Hepatocyte (in vitro differentiated cells): ENCODE data around the gene VASH2. TPM values are rescaled to one million over a fixed set of nuclear protein-coding genes. Genes with fewer than 3 reads are reported as not detected.
"Not testable (repeated sequence)": the region's sequence is repeated elsewhere in the genome, so short reads cannot be mapped to it uniquely, and the experiment has no call there.

ENCODE experiments used
- DNase-seq: peaks from one replicate; pipeline ENCODE4 v3.0.0-alpha.2; 2016; ENCODE audit warnings: low spot score
- H2AFZ ChIP-seq: fragments of 200-600 bp; sonication (generic); 2 replicates; pipeline ENCODE4 v1.6.0; 2016; ENCODE audit warnings: antibody characterized with exemption, mild to moderate bottlenecking
- H3K27ac ChIP-seq: fragments of 200-600 bp; sonication (generic); 2 replicates; pipeline ENCODE4 v1.5.1; 2016; ENCODE audit warnings: mild to moderate bottlenecking
- H3K27me3 ChIP-seq: fragments of 200-600 bp; sonication (generic); 2 replicates; pipeline ENCODE4 v1.6.1; 2016
- H3K36me3 ChIP-seq: fragments of 200-600 bp; sonication (generic); replicated peaks from 2 replicates; pipeline ENCODE4 v1.5.1; 2016; ENCODE audit warnings: low read depth; ENCODE audit not compliant: insufficient read depth
- H3K4me1 ChIP-seq: fragments of 200-600 bp; sonication (generic); 2 replicates; pipeline ENCODE4 v1.5.1; 2016; ENCODE audit warnings: mild to moderate bottlenecking, moderate library complexity; ENCODE audit not compliant: insufficient read depth
- H3K4me2 ChIP-seq: fragments of 200-600 bp; sonication (generic); 2 replicates; pipeline ENCODE4 v1.6.0; 2016
- H3K4me3 ChIP-seq: fragments of 200-600 bp; sonication (generic); 2 replicates; pipeline ENCODE4 v1.5.1; 2016; ENCODE audit warnings: mild to moderate bottlenecking
- H3K79me2 ChIP-seq: fragments of 200-600 bp; sonication (generic); 2 replicates; pipeline ENCODE4 v1.6.0; 2017; ENCODE audit warnings: mild to moderate bottlenecking
- H3K9me2 ChIP-seq: fragments of 200-600 bp; sonication (generic); replicated peaks from 2 replicates; pipeline ENCODE4 v1.6.0; 2017; ENCODE audit warnings: mild to moderate bottlenecking; ENCODE audit not compliant: insufficient read depth
- H3K9me3 ChIP-seq: fragments of 200-600 bp; sonication (generic); 2 replicates; pipeline ENCODE4 v1.5.1; 2016; ENCODE audit warnings: low read depth, mild to moderate bottlenecking
- H4K20me1 ChIP-seq: fragments of 200-600 bp; sonication (generic); 2 replicates; pipeline ENCODE4 v1.6.0; 2016; ENCODE audit warnings: mild to moderate bottlenecking; ENCODE audit not compliant: insufficient read depth, poor library complexity, severe bottlenecking
- CTCF ChIP-seq: fragments of 200-600 bp; sonication (generic); IDR thresholded peaks from 2 replicates; pipeline ENCODE4 v1.5.1; 2016; ENCODE audit warnings: antibody characterized with exemption, mild to moderate bottlenecking; ENCODE audit not compliant: poor library complexity
- EZH2 ChIP-seq: fragments of 200-600 bp; sonication (generic); IDR thresholded peaks from 2 replicates; pipeline ENCODE4 v1.6.1; 2016; ENCODE audit warnings: antibody characterized with exemption, mild to moderate bottlenecking, borderline replicate concordance
- EZH2phosphoT487 ChIP-seq: fragments of 200-600 bp; sonication (generic); IDR thresholded peaks from one replicate; pipeline ENCODE4 v1.6.1; 2018; ENCODE audit warnings: antibody characterized with exemption, mild to moderate bottlenecking, low read depth, moderate library complexity; ENCODE audit not compliant: unreplicated experiment, severe bottlenecking
- WGBS: methylation state at CpG from one replicate; pipeline ENCODE4 v1.1.6; 2016; ENCODE audit warnings: low lambda C conversion rate; ENCODE audit errors: missing lambda C conversion rate; 5-methylcytosine and 5-hydroxymethylcytosine counted together
- polyA plus RNA-seq: library from polyadenylated mRNA; unstranded; fragments of >200 nt; fragmentation: Nextera tagmentation; extraction: Ambion mirVana; gene quantifications from 2 replicates; pipeline ENCODE4 v1.2.1, GENCODE V29; 2016
- total RNA-seq: library from RNA; depleted of rRNA; stranded (reverse); fragments of >200 nt; gene quantifications from 2 replicates; pipeline ENCODE4 v1.2.3, GENCODE V29; 2014

Gene VASH2
- total and polyA plus RNA-seq, 2 experiments from 2014 or later = 3.0 to 3.6 TPM

GRCh38 chr1:212903664-212904063 lies 46.7 kb upstream of the VASH2 start:
- H3K27me3 ChIP-seq = peaks cover 7% of the 10 kb centered on the region
- peaks cover 4% of the 10 kb centered on the region for H3K9me3 ChIP-seq
- H3K4me1 ChIP-seq = no peaks in the 10 kb centered on the region
- TF ChIP-seq EZH2phosphoT487 (no peak), CTCF (no peak), EZH2 (no peak)
- no peaks in the 10 kb centered on the region for H3K79me2 ChIP-seq
- H3K4me3 ChIP-seq = no peak overlapping the region
- no peaks in the 10 kb centered on the region for H3K9me2 ChIP-seq
- DNase-seq = no peak
- no peak overlapping the region for H3K27ac ChIP-seq
- WGBS = 98% methylated on average over 1 of the region's 1 CpG
- no peak overlapping the region for H3K4me2 ChIP-seq
- H4K20me1 ChIP-seq = no peaks in the 10 kb centered on the region
- H2AFZ ChIP-seq = no peak overlapping the region
- no peaks in the 10 kb centered on the region for H3K36me3 ChIP-seq

GRCh38 chr1:212908071-212908470 lies 42.3 kb upstream of the VASH2 start:
- H2AFZ ChIP-seq, H3K4me2 ChIP-seq, H3K9me3 ChIP-seq, H3K36me3 ChIP-seq, DNase-seq, H4K20me1 ChIP-seq, H3K4me1 ChIP-seq, H3K9me2 ChIP-seq, H3K4me3 ChIP-seq, H3K79me2 ChIP-seq, H3K27ac ChIP-seq: not testable (repeated sequence)
- WGBS = 55% methylated on average over 12 of the region's 12 CpGs
- H3K27me3 ChIP-seq = peaks cover 11% of the 10 kb centered on the region

- WGBS = 77% methylated on average over 3 of the region's 3 CpGs
- no peak overlapping the region for H3K4me2 ChIP-seq
- no peak for TF ChIP-seq EZH2phosphoT487
- TF ChIP-seq CTCF = no peak
- TF ChIP-seq EZH2 = no peak
These were observed 41.4 kb upstream of the VASH2 start for GRCh38 chr1:212908971-212909370.

GRCh38 chr1:212909652-212910063 lies 40.7 kb upstream of the VASH2 start:
- TF ChIP-seq EZH2phosphoT487 (no peak), CTCF (no peak), EZH2 (no peak)
- Histone ChIP-seq H3K4me2 (no peak overlapping the region), H3K9me2 (no peaks in the 10 kb centered on the region), H3K79me2 (no peaks in the 10 kb centered on the region), H3K27ac (no peak overlapping the region), H3K36me3 (no peaks in the 10 kb centered on the region), H3K27me3 (peaks cover 11% of the 10 kb centered on the region), H3K9me3 (no peaks in the 10 kb centered on the region), H4K20me1 (no peaks in the 10 kb centered on the region), H3K4me1 (no peaks in the 10 kb centered on the region), H2AFZ (no peak overlapping the region), H3K4me3 (no peak overlapping the region)
- 67% methylated on average over 3 of the region's 3 CpGs for WGBS
- no peak for DNase-seq

More at GRCh38 chr1:212908971-212909370, 41.4 kb upstream of the VASH2 start:
- Histone ChIP-seq H3K36me3 (no peaks in the 10 kb centered on the region), H3K9me2 (no peaks in the 10 kb centered on the region), H2AFZ (no peak overlapping the region), H3K79me2 (no peaks in the 10 kb centered on the region), H3K4me1 (no peaks in the 10 kb centered on the region), H4K20me1 (no peaks in the 10 kb centered on the region), H3K4me3 (no peak overlapping the region), H3K27me3 (peaks cover 11% of the 10 kb centered on the region), H3K27ac (no peak overlapping the region), H3K9me3 (no peaks in the 10 kb centered on the region)
- DNase-seq = no peak

GRCh38 chr1:212910213-212910612 lies 40.1 kb upstream of the VASH2 start:
- 45% methylated on average over 10 of the region's 10 CpGs for WGBS
- not testable (repeated sequence) for H3K27ac ChIP-seq, H3K9me2 ChIP-seq, H2AFZ ChIP-seq, H3K4me2 ChIP-seq, H3K9me3 ChIP-seq, H3K79me2 ChIP-seq, H3K4me1 ChIP-seq, DNase-seq, H4K20me1 ChIP-seq, H3K4me3 ChIP-seq, H3K36me3 ChIP-seq
- H3K27me3 ChIP-seq = peaks cover 11% of the 10 kb centered on the region

- H4K20me1 ChIP-seq, H3K79me2 ChIP-seq, DNase-seq, H3K4me2 ChIP-seq, H3K27ac ChIP-seq, H3K27me3 ChIP-seq, H3K4me3 ChIP-seq, H3K9me3 ChIP-seq, H3K4me1 ChIP-seq, H3K36me3 ChIP-seq, H3K9me2 ChIP-seq, H2AFZ ChIP-seq: not testable (repeated sequence)
- WGBS = 53% methylated on average over 3 of the region's 3 CpGs
These were observed 36.7 kb upstream of the VASH2 start for GRCh38 chr1:212913638-212914037.
